WTC11 (cell line): ENCODE data around the gene HFE. TPM values are rescaled to one million over a fixed set of nuclear protein-coding genes. Genes with fewer than 3 reads are reported as not detected.
"Not testable (repeated sequence)": the region's sequence is repeated elsewhere in the genome, so short reads cannot be mapped to it uniquely, and the experiment has no call there.

Experiments
- ATAC-seq: fragments of 200-7000 bp; cut with Tn5 transposase; 2 replicates; pipeline ENCODE4 v1.10.0; 2021; ENCODE audit warnings: mild to moderate bottlenecking, moderate library complexity
- CTCF ChIA-PET: fragments of 300-600 bp; sonication (Branson Sonifier 250); formaldehyde crosslinking; loops from one replicate; lab custom pipeline; 2021; ENCODE audit warnings: antibody characterized with exemption; lab: Charles Lee
- POLR2A ChIA-PET: fragments of 350-600 bp; sonication (Branson Sonifier 250); formaldehyde crosslinking; loops from one replicate; lab custom pipeline; 2021; ENCODE audit warnings: antibody characterized with exemption; lab: Charles Lee
- DNase-seq: peaks from one replicate; pipeline ENCODE4 v3.0.0; 2021; ENCODE audit warnings: low spot score
- H3K27ac Mint-ChIP-seq: 2 replicates; pipeline ENCODE4 v1.8.0; 2021; ENCODE audit warnings: mixed read lengths
- H3K27me3 Mint-ChIP-seq: 2 replicates; pipeline ENCODE4 v1.8.0; 2021; ENCODE audit warnings: low read depth, mild to moderate bottlenecking, moderate library complexity, mixed read lengths
- H3K36me3 Mint-ChIP-seq: 2 replicates; pipeline ENCODE4 v1.8.0; 2021; ENCODE audit warnings: mixed read lengths
- H3K4me1 Mint-ChIP-seq: 2 replicates; pipeline ENCODE4 v1.8.0; 2022; ENCODE audit warnings: mixed read lengths
- H3K4me3 Mint-ChIP-seq: 2 replicates; pipeline ENCODE4 v1.8.0; 2021; ENCODE audit warnings: mild to moderate bottlenecking, moderate library complexity, mixed read lengths
- H3K9me3 Mint-ChIP-seq: 2 replicates; pipeline ENCODE4 v1.8.0; 2021; ENCODE audit warnings: mixed read lengths
- ARID4B ChIP-seq: sonication (generic); formaldehyde crosslinking; IDR thresholded peaks from 2 replicates; pipeline ENCODE4 v1.8.0; 2023; ENCODE audit warnings: missing genetic modification reagents, mild to moderate bottlenecking, borderline replicate concordance
- CDX4 ChIP-seq: fragments of 250-450 bp; sonication (Bioruptor Pico); IDR thresholded peaks from 2 replicates; pipeline ENCODE4 v1.9.0; 2021; ENCODE audit warnings: moderate library complexity, mild to moderate bottlenecking, inconsistent platforms, borderline replicate concordance
- CREB1 ChIP-seq: sonication (generic); formaldehyde crosslinking; IDR thresholded peaks from 2 replicates; pipeline ENCODE4 v1.8.0; 2023; ENCODE audit warnings: mild to moderate bottlenecking, missing genetic modification reagents
- ESRRA ChIP-seq: sonication (generic); formaldehyde crosslinking; IDR thresholded peaks from 2 replicates; pipeline ENCODE4 v1.8.1; 2022; ENCODE audit warnings: mild to moderate bottlenecking, missing genetic modification reagents, borderline replicate concordance
- GRHL2 ChIP-seq: fragments of 250-450 bp; sonication (Bioruptor Pico); IDR thresholded peaks from 2 replicates; pipeline ENCODE4 v1.8.0; 2022; ENCODE audit warnings: mild to moderate bottlenecking, moderate library complexity; ENCODE audit not compliant: insufficient replicate concordance, severe bottlenecking
- RORB ChIP-seq: fragments of 250-450 bp; sonication (Bioruptor Pico); IDR thresholded peaks from 2 replicates; pipeline ENCODE4 v1.9.0; 2021; ENCODE audit warnings: mild to moderate bottlenecking
- STAT6 ChIP-seq: sonication (generic); formaldehyde crosslinking; conservative IDR thresholded peaks from 2 replicates; pipeline ENCODE4 v1.8.1; 2023; ENCODE audit warnings: mild to moderate bottlenecking, low read depth, missing genetic modification reagents, moderate library complexity
- ZNF138 ChIP-seq: sonication (generic); formaldehyde crosslinking; conservative IDR thresholded peaks from 2 replicates; pipeline ENCODE4 v1.8.1; 2022; ENCODE audit warnings: mild to moderate bottlenecking, moderate library complexity, missing genetic modification reagents
- ZNF219 ChIP-seq: sonication (generic); formaldehyde crosslinking; IDR thresholded peaks from 2 replicates; pipeline ENCODE4 v1.8.0; 2023; ENCODE audit warnings: missing genetic modification reagents, mild to moderate bottlenecking, borderline replicate concordance
- ZNF263 ChIP-seq: sonication (generic); formaldehyde crosslinking; IDR thresholded peaks from 2 replicates; pipeline ENCODE4 v1.8.1; 2022; ENCODE audit warnings: low read depth, mild to moderate bottlenecking, moderate library complexity, missing genetic modification reagents
- ZNF532 ChIP-seq: fragments of 250-450 bp; sonication (Bioruptor Pico); IDR thresholded peaks from 2 replicates; pipeline ENCODE4 v1.9.0; 2021; ENCODE audit warnings: mild to moderate bottlenecking, borderline replicate concordance
- ZNF671 ChIP-seq: fragments of 250-450 bp; sonication (Bioruptor Pico); IDR thresholded peaks from 2 replicates; pipeline ENCODE4 v1.8.0; 2021; ENCODE audit warnings: mild to moderate bottlenecking
- total RNA-seq: library from RNA; stranded (reverse); gene quantifications from 3 replicates; pipeline ENCODE4 v1.2.3, GENCODE V29; 2021

Gene HFE
- total RNA-seq, 1 experiment from 2014 or later, result 1.9 TPM

DNA sequence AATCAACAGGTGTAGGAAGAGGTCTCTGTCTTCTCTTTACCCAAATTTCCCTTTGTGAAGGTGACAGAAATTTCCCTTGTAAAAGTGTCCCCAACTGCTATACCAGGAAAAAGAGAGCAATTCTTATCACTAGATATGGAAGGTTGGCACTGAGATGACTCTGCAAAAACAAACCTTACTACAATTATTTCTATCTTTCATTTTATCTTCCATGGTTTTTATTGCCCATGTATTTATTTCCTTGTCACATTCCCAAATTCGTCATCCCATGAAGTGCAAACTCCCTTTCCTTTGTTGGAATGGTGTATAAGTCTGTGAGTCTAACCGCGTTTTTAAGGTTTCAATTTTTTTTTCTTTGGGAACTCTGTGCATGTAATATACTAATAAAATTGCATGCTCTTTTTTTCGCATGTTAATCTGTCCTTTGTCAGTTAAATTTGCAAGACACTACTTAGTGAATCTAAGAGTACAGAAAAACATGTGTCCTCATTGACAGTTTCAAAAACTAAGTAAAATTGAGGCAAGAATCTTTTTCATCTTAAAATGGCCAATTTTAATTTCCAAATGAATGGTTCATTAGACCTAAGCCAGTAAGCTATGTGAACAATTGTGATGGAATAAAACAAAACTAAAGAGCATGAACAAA is 35.4 kb upstream of the HFE start:
- POLR2A ChIA-PET, result interaction anchor here (0.8 to 3.1 kb wide), 4 partner anchors 19 to 165 kb away, joined by 3 to 25 read pairs (median 6); a partner anchor contains a TSS

DNA sequence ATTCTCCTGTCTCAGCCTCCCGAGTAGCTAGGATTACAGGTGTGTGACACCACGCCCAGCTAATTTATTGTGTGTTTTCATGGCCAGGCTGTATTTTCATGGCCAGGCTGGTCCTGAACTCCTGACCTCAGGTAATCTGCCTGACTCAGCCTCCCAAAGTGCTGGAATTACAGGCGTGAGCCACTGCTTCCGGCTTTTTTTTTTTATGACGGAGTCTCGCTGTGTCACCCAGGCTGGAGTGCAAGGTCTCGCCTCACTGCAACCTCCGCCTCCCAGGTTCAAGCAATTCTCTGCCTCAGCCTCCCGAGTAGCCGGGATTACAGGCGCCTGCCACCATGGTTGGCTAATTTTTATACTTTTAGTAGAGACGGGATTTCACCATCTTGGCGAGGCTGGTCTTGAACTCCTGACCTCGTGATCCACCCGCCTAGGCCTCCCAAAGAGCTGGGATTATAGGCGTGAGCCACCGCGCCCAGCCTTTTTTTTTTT is 34.4 kb upstream of the HFE start:
- H3K4me1 Mint-ChIP-seq, result peaks cover 41% of the 10 kb centered on the region
- H3K9me3 Mint-ChIP-seq, H3K4me3 Mint-ChIP-seq, H3K27ac Mint-ChIP-seq, CTCF ChIA-PET, ATAC-seq, DNase-seq, H3K27me3 Mint-ChIP-seq, H3K36me3 Mint-ChIP-seq: not testable (repeated sequence)
- POLR2A ChIA-PET, result interaction anchor here (0.6 to 3.1 kb wide), 8 partner anchors 20 to 166 kb away, joined by 3 to 25 read pairs (median 5); a partner anchor contains a TSS

More for the DNA sequence above, 35.4 kb upstream of the HFE start:
- Mint-ChIP-seq H3K9me3 (no peaks in the 10 kb centered on the region), H3K4me1 (peaks cover 38% of the 10 kb centered on the region), H3K27ac (peak overlapping the region; percentile 61), H3K36me3 (no peaks in the 10 kb centered on the region), H3K27me3 (no peaks in the 10 kb centered on the region), H3K4me3 (no peak overlapping the region)
- CTCF ChIA-PET, result no interaction called here
- ATAC-seq (no peak), DNase-seq (no peak)
- TF ChIP-seq ARID4B (CRISPR knock-in tag) (no peak), ZNF671 (CRISPR knock-in tag) (no peak), ZNF532 (no peak), ZNF263 (no peak), ESRRA (CRISPR knock-in tag) (no peak), ZNF219 (CRISPR knock-in tag) (no peak), CREB1 (CRISPR knock-in tag) (no peak), CDX4 (CRISPR knock-in tag) (no peak), ZNF138 (no peak), STAT6 (CRISPR knock-in tag) (no peak), GRHL2 (no peak), RORB (CRISPR knock-in tag) (no peak)
